Adrenal gland (tissue), 5 donors: ENCODE measurements around the gene ALPK3.

Source experiments
- POLR2A ChIP-seq, 2 donors: fragments of 450-650 bp; IDR thresholded peaks; one replicate each; pipeline ENCODE4 v1.6.1; 2017; ENCODE audit warnings: antibody characterized with exemption in 2 of 2, mild to moderate bottlenecking in 2 of 2, moderate library complexity in 1 of 2
- TF ChIP-seq, protein P1 (sequence below), 6 experiments: fragments of 450-650 bp in 4 of 6; fragments of 200-600 bp in 2 of 6; sonication (generic) in 1 of 6; IDR thresholded peaks; 1 replicate in 5 of 6; 2 replicates in 1 of 6; pipeline versions ENCODE4 v1.5.1 to v1.8.0; 2016 to 2021; ENCODE audit warnings: antibody characterized with exemption in 6 of 6, mild to moderate bottlenecking in 2 of 6, moderate library complexity in 1 of 6
- donor health status: DM: no; HTN: no; CAD: no.

DNA sequence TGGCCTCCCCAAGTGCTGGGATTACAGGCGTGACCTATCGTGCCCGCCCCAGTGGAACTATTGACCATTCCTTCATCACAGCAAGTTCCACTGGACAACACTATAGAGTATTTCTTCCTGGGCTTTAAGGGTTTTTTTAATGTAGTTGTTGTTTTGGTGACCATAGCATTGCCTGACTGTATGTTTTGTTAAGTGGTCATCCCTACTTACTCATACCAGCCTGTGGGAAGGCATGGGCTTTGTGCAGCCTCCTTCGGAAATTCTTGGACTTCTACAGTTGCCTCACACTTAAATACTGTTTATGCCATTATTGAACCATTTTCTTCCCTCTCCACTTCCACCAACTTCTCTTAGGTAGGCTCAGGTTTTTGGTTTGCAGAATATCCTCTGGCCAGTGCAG lies 19.9 kb upstream of the ALPK3 start:
- TF ChIP-seq, protein P1, sequence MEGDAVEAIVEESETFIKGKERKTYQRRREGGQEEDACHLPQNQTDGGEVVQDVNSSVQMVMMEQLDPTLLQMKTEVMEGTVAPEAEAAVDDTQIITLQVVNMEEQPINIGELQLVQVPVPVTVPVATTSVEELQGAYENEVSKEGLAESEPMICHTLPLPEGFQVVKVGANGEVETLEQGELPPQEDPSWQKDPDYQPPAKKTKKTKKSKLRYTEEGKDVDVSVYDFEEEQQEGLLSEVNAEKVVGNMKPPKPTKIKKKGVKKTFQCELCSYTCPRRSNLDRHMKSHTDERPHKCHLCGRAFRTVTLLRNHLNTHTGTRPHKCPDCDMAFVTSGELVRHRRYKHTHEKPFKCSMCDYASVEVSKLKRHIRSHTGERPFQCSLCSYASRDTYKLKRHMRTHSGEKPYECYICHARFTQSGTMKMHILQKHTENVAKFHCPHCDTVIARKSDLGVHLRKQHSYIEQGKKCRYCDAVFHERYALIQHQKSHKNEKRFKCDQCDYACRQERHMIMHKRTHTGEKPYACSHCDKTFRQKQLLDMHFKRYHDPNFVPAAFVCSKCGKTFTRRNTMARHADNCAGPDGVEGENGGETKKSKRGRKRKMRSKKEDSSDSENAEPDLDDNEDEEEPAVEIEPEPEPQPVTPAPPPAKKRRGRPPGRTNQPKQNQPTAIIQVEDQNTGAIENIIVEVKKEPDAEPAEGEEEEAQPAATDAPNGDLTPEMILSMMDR (IDR thresholded peaks at IDR 0.05) = no peak
- no peak for TF ChIP-seq POLR2A (IDR thresholded peaks at IDR 0.05)
